HG02759 (cell line): ENCODE results near the gene OXSR1.
"Not testable (repeated sequence)": the region's sequence is repeated elsewhere in the genome, so short reads cannot be mapped to it uniquely, and the experiment has no call there.

Experiments used
- ATAC-seq: cut with Tn5 transposase; IDR thresholded peaks from one replicate; pipeline ENCODE4 v1.9.1; 2021; ENCODE audit warnings: mild to moderate bottlenecking, moderate library complexity; ENCODE audit not compliant: unreplicated experiment

OXSR1 gene

DNA sequence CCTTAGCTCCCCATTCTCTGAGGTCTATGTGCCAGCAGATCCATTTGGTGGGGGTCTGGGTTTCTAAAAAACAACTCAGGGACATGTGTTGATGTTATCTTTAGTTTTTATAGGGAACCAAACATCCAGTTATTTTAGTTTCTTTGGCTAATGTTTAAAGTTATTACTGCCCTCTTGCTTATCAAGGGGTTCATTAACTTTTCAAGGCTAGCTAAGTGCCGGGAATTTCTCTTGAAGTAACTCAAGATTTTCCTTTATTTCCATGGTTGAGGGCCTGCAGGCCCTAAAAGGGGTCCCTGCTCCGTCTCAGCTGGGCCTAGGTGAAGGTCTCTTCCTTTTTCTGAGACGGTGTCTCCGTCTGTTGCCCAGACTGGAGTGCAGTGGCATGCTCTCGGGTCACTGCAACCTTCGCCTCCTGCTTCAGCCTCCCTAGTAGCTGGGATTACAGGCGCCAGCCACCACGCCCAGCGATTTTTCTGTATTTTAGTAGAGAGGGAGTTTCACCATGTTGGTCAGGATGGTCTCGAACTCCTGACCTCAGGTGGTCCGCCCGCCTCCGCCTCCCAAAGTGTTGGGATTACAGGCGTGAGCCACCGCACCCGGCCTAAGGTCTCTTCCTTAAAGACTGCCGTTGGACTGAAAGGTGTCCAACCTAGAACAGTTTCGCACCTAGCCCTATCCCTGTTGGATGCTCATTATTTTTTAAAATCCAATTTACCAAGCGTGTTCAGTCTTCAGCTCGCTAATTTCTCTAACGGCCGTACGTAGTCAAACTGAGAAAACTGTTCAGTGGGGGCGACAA is 1.3 kb upstream of the OXSR1 start:
- no peak for ATAC-seq

DNA sequence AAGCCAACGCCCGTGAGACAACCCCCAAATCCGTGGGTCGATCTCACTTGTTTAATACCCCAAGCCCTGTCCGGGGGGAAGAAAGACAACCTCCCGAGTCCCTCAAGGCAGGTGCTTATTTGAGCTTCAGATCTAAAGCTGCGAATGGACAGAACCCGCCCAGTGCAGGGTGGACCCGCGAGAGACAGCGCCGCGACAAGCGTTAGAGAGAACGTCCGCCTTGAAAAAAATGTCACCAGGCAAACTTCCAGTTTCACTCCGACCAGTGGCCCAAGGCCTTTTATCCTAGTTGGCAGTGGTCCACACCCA is 740 bp upstream of the OXSR1 start:
- ATAC-seq = peak; percentile 13

DNA sequence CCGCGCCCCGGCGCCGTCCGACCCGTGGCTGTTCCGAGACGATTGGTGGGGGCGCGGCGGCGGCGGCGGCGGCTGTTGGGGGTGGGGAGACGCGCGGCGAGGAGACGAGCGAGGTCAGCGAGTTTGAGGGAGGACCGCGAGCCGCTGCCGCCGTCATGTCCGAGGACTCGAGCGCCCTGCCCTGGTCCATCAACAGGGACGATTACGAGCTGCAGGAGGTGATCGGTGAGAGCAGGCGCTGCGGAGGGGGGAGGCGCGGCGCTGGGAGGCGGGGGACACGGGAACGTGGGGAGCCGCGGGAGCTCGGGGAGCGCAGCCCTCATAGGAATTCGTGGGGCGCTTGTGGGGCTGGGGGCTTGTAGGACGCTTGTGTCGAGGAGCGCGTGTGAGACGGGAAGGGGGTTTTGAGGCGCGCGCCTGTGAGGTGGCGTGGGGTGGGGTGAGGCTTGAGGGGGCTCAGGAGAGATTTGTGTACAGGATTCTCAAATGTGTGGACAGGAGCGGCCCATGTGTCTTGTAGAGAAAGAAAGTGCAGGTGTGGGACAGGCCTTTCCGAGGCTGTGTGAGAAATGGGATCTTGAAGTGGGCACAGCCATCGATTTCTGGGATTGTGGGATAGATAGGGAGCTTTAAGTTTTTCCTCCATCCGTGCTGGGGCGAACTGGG is 518 bp downstream of the OXSR1 start:
- no peak for ATAC-seq

DNA sequence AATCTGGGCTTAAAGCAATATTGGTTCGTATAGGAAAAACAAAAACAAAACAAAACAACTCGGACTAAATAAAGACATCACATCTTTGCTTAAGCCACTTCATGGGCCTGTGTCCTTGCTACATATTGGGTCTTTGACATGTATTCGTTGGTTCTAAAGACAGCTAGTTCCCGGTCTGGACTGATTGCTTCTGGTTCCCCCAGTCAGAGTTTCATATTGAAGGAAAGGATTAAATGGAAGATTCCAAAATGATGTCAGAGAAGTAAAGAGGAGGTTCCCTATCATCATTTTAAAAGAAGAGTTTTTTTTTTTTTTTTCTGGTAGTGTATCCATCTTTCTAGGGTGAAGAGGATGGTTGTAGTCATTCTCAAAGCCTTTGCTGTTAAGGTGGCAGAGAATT is 2.3 kb downstream of the OXSR1 start:
- no peak for ATAC-seq

DNA sequence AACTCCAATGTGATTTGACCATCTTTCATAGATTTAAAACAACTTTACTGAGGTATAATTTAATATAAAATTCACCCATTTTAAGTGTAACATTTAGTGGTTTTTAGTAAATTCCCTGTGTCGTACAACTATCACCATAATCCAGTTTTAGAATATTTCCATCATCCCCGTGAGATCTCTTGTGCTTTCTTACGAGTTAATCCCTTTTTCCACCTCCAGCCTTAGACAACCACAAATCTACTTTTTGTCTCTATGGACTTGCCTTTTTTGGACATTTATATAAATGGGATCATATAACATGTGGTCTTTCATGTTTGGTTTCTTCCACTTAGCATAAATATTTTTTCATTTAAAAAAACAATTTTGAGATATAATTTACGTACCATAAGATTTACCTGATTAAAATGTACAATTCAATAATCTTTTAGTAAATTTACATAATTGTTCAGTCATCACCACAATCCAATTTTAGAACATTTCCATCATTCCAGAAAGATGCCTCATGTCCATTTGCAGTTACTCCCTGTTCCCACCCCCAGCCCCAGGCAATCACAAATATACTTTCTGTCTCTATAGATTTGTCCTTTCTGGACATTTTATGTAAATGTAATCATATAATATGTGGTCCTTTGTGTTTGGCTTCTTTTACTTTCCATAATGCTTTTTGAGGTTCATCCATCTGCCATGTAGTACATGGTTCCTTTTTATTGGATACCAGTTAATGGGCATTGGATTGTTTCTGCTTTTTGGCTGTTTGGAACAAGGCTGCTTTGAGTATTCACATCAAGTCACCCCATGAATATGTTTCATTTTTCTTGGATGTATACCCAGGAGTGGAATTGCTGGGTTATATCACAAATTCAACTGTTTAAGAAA is 3.1 kb downstream of the OXSR1 start:
- ATAC-seq = no peak

DNA sequence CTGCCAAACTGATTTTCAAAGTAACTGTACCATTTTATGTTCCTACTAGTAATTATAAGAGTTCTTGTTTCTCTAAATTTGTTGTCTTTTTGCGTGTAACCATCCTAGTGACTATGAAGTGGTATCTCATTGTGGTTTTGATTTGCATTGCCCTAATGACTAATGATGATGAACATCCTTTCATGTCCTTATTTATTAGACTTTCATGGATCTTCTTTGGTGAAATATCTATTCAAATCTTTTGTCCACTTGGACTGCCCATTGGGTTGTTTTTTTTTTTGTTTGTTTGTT is 3.6 kb downstream of the OXSR1 start:
- ATAC-seq = no peak

DNA sequence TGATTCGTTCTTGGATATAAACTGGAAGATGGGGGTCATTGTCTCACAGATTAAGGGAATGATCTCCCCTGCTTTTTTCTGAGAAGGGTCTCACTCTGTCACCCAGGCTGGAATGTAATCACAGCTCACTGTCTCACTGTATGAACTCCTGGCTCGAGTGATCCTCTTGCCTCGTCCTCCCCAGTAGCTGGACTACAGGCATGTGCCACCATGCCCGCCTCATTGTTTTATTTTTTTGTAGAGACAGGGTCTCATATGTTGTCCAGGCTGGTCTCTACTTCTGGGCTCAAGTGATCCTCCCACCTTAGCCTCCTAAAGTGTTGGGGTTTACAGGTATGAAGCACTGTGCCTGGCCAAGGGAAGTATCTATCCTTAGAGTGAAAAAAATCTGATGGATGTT is 5.4 kb downstream of the OXSR1 start:
- no peak for ATAC-seq

DNA sequence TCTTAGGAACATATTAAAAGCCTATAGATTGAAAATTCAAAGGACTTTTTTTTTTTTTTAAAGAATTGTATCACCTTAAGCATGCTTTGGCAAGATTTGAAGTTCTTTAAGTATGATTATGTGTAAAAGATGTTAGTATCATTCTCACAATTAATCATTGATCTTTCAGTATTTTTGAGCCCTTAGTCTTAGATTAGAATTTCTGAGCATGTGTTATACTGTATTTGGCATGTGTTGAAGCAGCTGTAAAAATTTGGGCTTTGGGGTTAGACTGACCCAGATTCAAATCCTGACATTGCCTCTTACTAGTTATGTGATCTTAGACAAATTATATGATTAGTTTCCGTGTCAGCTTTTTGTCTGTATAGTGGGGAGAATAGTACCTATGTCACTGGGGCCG is 6.3 kb downstream of the OXSR1 start:
- no peak for ATAC-seq

DNA sequence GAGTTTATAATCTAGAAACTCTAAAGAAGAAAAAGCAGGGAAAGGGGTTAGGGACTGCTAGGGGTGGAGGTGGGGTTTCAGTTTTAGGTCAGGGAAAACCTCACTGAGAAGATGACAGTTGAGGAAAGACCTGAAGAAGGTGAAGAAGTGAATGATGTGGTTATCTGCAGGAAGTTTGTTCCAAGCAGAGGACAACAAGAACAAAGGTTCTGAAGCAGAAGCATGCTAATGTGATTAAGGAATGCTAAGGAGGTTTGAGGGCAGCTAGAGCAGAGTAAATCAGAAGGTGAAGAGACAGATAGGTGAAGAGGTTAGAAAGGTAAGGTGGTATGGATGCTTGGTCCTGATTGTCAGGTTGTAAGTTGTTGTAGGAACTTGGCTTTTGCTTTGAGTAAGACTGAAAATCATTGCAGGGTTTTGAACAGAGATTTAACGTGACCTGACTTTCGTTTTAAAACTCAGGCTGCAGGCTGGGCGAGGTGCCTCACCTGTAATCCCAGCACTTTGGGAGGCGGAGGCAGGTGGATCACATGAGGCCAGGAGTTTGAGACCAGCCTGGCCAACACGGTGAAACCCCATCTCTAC is 8.6 kb downstream of the OXSR1 start:
- peak; percentile 52 for ATAC-seq

DNA sequence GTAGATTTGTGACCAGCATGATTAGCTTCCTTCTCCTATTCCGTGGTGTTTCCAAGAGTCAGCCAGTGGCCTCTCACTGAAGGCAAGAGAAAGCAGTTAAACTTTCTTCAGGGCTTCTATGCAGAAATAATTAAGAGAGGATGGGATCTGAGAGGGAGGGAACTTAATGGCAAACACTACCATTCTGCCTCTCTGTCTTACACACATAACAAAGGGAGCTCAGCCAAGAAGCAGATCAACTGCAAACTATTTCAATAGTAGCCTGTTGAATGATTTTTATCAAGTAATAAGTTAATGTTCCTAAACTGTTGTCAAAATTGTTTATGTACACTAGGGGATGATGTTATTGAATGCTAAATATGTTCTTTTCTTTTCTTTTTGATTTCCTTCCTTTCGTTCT is 11.8 kb downstream of the OXSR1 start:
- no peak for ATAC-seq

DNA sequence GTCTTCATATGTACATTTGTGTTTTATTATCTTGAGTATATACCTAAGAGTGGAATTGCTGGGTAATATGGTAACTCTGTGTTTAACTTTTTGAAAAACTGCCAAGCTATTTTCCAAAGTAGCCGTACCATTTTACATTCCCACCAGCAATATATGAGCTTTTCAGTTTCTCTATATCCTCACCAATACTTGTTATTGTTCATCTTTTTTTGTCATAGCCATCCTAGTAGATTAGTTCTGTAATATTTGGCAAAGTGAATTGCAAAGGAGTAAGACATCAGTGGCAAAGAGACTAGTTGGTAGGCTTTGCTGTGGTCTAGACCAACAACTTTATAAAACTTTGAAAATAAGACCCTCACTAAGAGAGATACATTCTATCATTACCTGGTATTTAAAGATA is 21.4 kb downstream of the OXSR1 start:
- ATAC-seq = no peak

DNA sequence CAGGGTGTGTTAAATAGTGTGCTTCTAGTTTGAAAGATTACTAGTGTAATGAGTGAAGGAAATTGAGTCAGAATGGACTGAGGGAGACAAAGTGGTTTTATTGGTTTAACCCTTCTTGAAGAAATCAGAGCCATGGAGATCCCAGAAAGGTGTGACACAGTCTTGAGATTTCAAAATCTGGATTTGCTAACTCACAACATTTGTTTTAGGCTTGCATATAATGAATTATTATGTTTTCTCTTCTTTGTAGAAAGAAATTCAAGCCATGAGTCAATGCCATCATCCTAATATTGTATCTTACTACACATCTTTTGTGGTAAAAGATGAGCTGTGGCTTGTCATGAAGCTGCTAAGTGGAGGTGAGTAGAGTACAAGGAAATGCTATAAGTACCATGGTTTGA is 25.1 kb downstream of the OXSR1 start:
- no peak for ATAC-seq

DNA sequence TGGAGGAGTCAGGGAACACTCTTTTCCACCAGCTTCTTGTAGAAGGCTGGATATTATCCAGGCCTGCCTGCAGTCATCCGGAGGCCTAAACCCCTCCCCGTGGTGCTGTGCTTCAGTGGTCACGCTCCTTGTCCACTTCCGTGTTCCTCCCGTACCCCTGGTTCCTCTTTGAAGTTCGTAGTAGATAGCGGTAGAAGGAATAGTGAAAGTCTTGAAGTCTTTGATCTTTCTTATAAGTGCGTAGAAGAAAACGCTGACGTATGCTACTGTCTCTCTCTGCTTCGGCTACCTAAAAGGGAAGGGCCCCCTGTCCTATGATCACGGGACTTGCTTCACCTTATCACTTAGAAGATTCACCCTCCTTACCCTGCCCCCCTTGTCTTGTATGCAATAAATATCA is 37.6 kb downstream of the OXSR1 start:
- ATAC-seq = not testable (repeated sequence)

DNA sequence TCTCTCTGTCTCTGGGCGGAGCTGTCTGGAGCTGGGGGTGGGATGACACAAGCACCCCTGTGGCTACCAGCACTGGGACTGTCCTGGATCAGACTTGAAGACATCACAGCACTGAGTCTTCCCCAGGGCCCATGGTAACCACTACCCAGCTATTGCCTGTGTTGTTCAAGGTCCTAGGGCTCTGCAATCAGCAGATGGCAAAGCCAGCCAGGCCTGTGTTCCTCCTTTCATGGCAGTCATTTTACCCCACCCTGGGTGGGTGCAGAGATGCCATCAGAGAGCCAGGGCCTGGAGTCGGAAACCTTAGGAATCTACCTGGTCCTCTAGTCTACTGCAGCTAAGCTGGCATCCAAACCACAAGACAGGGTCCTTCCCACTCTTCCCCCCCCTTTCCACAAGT is 38.4 kb downstream of the OXSR1 start:
- no peak for ATAC-seq

DNA sequence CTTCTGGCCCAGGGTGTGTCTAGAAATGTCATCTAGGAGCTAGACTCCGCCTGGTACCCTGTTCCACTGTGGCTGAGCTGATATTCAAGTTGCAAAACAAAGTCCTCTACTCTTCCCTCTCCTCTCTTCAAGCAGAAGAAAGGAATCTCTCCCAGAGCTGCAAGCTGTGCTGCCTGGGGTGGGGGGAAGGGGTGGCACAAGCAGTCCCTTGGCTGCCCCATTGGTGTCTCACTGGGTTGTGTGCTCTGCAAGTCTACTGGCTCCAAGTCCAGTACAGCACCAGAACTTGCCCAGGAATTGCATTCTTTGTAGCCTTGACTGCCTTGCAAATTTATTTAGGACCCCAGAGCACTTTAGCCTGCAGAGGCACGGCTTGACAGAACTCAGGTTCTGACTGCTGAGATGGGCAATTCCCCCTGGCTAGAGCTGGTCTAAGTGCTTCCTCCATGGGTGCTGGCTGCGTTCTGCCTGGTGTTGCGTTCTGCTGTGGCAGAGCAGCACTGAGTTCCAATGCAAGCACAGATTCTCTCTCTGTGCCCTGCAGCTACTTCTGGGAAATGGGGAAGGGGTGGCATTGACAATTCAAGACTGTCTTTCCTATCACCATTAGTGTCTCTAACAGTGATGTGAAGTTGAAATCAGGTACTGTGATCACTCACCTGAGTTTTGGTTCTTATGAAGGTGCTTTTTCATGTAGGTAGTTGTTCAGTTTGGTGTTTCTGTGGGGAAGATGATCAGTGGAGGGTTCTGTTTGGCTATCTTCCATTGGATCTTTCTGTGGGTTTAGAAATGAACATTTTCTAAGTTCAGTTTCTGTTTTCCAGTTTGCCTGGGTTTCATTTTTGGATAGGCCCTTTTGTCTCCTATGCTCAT is 39.5 kb downstream of the OXSR1 start:
- ATAC-seq = no peak

DNA sequence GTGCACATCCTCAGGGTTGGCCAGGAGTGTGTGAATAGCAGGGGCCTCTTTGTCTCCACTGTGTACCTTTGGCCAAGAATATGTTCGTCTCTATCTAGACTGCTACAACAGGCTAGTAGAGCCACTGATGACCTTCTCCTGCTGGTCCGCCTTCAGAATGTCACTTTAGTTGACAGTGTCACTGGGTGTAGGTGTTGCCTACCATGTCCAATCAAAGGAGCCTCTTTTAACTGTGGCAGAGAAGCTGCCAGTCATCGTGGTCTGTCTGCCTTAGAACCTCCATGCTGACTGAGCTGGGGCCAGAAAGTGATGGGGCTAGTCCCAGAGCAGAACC is 40.1 kb downstream of the OXSR1 start:
- no peak for ATAC-seq

DNA sequence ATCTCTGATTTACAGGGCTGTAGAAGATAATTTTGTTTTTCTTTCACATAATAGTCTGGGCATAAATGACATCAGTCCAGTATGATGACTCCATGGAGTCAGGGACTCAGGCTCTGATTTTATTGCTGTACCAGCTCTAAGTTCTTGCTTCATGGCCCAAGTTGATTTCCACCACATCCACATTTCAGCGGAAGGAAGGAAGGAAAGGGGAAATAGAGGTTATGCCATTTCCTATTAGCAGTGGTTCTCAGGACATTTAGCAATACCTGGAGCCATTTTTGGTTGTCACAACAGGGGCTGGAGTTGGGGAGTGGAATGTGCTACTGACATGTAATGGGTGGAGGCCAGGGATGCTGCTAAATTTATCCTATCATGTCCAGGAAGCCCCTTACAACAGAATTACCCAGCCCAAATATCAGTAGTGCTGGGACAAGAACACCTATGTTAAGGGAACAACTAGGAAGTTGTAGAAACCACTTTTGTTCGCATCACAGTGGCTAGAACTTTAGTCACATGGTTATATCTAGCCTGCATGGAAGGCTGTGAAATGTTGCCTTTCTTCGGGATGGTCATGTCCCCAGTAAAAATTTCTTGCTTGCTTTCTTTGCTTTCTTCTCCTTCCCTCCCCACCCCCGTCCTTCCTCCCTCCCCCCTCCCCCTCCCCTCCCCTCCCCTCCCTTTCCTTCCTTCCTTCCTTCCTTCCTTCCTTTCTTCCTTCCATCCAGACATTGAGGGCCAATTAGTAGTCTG is 42.1 kb downstream of the OXSR1 start:
- ATAC-seq = no peak

DNA sequence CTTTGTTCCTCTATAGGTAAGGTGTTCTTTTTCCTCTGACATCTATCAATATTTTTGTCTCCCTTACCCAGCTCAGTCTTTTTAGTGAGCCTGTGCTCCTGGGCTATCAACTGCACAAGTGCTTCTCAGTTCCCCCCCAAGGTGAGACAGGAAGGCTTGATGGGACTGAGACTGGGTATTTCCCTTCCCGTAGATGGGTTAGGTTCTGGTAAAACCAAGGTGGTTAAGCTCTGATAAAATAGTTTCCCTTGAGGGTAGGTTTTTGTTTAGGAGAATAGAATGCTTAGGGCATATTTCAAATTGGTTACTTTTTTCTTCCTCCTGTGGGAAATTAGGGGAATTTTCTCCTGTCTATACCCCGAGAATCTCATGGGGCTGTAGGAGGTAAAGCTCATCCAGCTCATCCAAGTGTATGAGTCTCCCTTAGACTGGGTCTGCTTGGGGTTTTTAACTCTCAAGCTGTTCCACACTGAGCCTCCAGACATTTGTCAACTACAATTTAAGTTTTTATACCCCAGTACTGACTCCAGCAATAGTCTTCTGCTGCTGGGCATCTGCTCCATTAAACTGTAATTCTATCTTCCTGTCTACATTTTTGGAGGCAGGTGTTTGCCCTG is 44.9 kb downstream of the OXSR1 start:
- ATAC-seq = peak; percentile 85

DNA sequence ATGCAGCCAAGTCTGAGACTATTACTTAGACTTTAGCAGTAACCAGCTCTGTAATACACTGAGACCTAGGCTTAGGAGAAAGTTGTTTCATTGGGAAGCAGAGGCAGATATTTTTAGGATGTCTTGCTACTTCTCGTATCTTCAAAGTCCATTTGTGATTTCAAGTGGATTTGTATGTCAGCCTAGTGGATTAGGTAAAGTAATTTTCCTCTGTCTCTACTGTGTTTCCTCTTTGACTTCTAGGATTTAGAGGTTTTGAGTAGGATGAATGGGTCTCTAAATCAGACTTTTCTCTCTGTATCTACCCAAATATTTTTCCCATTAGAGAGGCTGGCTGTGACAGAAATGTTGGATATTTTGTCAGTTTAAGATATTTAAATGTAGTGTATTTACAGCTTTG is 46.8 kb downstream of the OXSR1 start:
- ATAC-seq = no peak

DNA sequence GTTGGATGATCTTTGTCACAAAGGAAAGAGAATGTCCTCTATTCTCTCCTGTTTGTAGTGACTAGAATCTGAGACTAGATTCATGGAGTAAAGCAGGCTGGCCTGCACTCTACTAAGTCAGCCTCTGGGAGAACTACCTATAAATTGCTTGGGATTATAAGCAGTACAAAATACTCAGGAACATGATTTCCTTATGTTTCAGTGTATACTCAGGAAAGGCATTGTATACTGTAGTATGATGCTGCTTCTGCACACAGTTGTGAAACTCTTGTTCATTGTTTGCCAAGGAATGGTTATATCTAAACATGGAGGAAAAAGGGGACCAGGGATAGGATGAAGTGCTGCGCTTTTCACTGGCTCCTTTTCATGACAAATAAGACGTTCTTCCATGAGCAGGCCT is 49.2 kb downstream of the OXSR1 start:
- ATAC-seq = no peak
